Mucosa of rectum (tissue), 2 donors: ENCODE results near the gene CACUL1.
"Not testable (repeated sequence)": the region's sequence is repeated elsewhere in the genome, so short reads cannot be mapped to it uniquely, and the experiment has no call there.

ENCODE experiments used
- H3K27ac ChIP-seq, 2 donors: one replicate each; pipeline ENCODE4 v1.7.0; 2013; ENCODE audit warnings: inconsistent platforms in 2 of 2, low read depth in 2 of 2, low read length in 2 of 2
- H3K27me3 ChIP-seq, 2 donors: one replicate each; pipeline ENCODE4 v1.7.0; 2013; ENCODE audit warnings: low read length in 2 of 2; ENCODE audit not compliant: control insufficient read depth in 2 of 2, insufficient read depth in 2 of 2
- H3K36me3 ChIP-seq, 2 donors: one replicate each; pipeline ENCODE4 v1.7.0; 2013; ENCODE audit warnings: low read length in 2 of 2; ENCODE audit not compliant: control insufficient read depth in 2 of 2, insufficient read depth in 2 of 2
- H3K4me1 ChIP-seq, 2 donors: one replicate each; pipeline ENCODE4 v1.7.0; 2013; ENCODE audit warnings: low read length in 2 of 2, mild to moderate bottlenecking in 1 of 2; ENCODE audit not compliant: control insufficient read depth in 2 of 2, insufficient read depth in 2 of 2
- H3K4me3 ChIP-seq, 2 donors: one replicate each; pipeline ENCODE4 v1.7.0; 2013; ENCODE audit warnings: low read length in 2 of 2
- H3K9ac ChIP-seq, 2 donors: one replicate each; pipeline ENCODE4 v1.7.0; 2013; ENCODE audit warnings: low read length in 2 of 2, low read depth in 1 of 2, mild to moderate bottlenecking in 1 of 2
- H3K9me3 ChIP-seq, 2 donors: one replicate each; pipeline ENCODE4 v1.7.0; 2013; ENCODE audit warnings: low read length in 2 of 2; ENCODE audit not compliant: control insufficient read depth in 2 of 2
- donor health status: healthy.
- donor health status: Normal muscosa, but diverticular disease.

Gene CACUL1

GRCh38 chr10:118692872-118693271 lies 61.9 kb downstream of the CACUL1 start:
- H3K4me1 ChIP-seq, result no peaks in the 10 kb centered on the region
- H3K27me3 ChIP-seq, result no peaks in the 10 kb centered on the region
- no peak overlapping the region for H3K4me3 ChIP-seq
- no peaks in the 10 kb centered on the region for H3K9me3 ChIP-seq
- H3K9ac ChIP-seq, result no peak overlapping the region
- peaks cover 5 to 7% of the 10 kb centered on the region in 2 donors for H3K36me3 ChIP-seq
- no peak overlapping the region for H3K27ac ChIP-seq

DNA sequence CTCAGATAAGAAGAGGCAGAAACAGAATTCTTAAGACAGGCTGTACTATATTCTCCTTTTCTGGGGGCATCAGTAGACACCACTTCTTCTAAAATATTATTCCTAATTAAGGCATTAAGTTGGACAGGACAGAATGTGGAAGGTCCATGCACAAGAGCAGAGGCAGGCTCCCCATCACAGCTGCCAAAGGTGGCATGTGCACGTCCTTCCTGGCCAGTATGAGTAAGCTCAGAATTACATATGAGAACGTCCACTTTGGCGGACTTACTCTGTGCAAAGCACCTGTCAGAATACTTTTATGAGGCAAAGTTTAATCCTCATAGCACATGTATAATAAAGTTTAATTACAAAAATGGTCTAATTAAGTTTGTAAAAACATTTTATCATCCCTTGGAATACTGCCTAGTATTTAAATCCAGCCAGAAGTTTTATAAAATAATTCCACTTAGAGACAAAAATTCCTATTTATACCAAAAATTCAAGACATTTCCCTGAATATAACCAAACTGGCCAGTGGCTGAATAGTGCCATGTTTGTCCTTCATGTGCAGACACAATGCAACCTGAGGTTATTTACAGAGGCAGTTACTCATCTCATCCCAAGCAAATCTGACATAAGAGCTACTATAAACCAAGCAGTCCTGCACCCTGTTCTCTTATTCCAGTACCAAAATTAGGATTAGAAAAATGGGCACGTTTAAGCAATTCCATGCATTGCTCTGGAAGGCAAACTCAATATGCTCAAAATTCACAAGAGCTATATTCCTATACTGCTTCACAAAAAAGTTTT lies 65.5 kb downstream of the CACUL1 start:
- Histone ChIP-seq H3K4me1 (no peaks in the 10 kb centered on the region), H3K27me3 (no peaks in the 10 kb centered on the region), H3K27ac (no peak overlapping the region), H3K9ac (no peak overlapping the region), H3K36me3 (peaks cover 19 to 31% of the 10 kb centered on the region in 2 donors), H3K4me3 (no peak overlapping the region), H3K9me3 (no peaks in the 10 kb centered on the region)

- Histone ChIP-seq H3K27ac (no peak overlapping the region), H3K27me3 (no peaks in the 10 kb centered on the region), H3K4me3 (no peak overlapping the region), H3K4me1 (no peaks in the 10 kb centered on the region), H3K9ac (no peak overlapping the region), H3K36me3 (peaks cover 21 to 39% of the 10 kb centered on the region in 2 donors), H3K9me3 (no peaks in the 10 kb centered on the region)
Observed at GRCh38 chr10:118687472-118687871, 67.3 kb downstream of the CACUL1 start.

GRCh38 chr10:118682533-118682932 lies 72.2 kb downstream of the CACUL1 start:
- H3K36me3 ChIP-seq, result peaks cover 26 to 45% of the 10 kb centered on the region in 2 donors
- H3K27me3 ChIP-seq, result no peaks in the 10 kb centered on the region
- no peaks in the 10 kb centered on the region for H3K9me3 ChIP-seq
- no peak overlapping the region for H3K27ac ChIP-seq
- H3K4me1 ChIP-seq, result no peaks in the 10 kb centered on the region
- no peak overlapping the region for H3K4me3 ChIP-seq
- no peak overlapping the region for H3K9ac ChIP-seq

GRCh38 chr10:118680197-118680596 lies 74.6 kb downstream of the CACUL1 start:
- Histone ChIP-seq H3K4me1 (no peaks in the 10 kb centered on the region), H3K27ac (no peak overlapping the region), H3K36me3 (peaks cover 19 to 33% of the 10 kb centered on the region in 2 donors), H3K9me3 (no peaks in the 10 kb centered on the region), H3K27me3 (no peaks in the 10 kb centered on the region), H3K4me3 (no peak overlapping the region), H3K9ac (no peak overlapping the region)

DNA sequence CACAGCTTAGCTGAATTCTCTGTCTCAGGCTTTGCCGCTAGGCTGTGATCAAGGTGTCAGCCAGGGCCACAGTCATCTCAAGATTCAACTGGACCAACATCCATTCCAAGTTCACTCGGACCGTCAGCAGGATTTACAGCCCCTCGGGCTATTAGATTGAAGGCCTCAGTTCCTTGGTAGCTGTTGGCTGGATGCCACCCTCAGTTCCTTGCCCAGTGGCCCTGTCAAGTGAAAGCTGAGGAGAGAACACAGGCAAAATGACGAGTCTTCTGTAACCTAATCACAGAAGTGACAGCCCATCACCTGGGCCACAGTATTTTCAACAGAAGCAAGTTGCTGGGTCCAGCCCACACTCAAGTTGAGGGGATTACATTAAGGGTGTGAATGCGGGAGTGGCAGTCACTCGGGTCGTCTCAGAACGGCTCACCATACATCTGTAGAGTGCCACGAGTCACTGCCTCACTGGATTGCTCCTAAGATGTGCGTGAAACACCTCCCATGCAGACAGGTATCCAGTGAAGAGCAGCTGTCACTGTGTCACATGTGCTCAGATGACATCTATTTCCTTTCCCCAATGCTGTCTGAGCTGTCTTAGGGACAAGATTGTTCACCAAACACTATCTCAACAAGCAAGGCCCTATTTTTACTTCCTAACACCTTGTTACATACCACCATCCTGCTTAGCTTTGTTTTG lies 80.4 kb downstream of the CACUL1 start:
- H3K27me3 ChIP-seq, result no peaks in the 10 kb centered on the region
- H3K9ac ChIP-seq, result no peak overlapping the region
- no peak overlapping the region for H3K4me3 ChIP-seq
- no peaks in the 10 kb centered on the region for H3K9me3 ChIP-seq
- no peaks in the 10 kb centered on the region for H3K4me1 ChIP-seq
- no peak overlapping the region for H3K27ac ChIP-seq
- peaks cover 2 to 10% of the 10 kb centered on the region in 2 donors for H3K36me3 ChIP-seq

DNA sequence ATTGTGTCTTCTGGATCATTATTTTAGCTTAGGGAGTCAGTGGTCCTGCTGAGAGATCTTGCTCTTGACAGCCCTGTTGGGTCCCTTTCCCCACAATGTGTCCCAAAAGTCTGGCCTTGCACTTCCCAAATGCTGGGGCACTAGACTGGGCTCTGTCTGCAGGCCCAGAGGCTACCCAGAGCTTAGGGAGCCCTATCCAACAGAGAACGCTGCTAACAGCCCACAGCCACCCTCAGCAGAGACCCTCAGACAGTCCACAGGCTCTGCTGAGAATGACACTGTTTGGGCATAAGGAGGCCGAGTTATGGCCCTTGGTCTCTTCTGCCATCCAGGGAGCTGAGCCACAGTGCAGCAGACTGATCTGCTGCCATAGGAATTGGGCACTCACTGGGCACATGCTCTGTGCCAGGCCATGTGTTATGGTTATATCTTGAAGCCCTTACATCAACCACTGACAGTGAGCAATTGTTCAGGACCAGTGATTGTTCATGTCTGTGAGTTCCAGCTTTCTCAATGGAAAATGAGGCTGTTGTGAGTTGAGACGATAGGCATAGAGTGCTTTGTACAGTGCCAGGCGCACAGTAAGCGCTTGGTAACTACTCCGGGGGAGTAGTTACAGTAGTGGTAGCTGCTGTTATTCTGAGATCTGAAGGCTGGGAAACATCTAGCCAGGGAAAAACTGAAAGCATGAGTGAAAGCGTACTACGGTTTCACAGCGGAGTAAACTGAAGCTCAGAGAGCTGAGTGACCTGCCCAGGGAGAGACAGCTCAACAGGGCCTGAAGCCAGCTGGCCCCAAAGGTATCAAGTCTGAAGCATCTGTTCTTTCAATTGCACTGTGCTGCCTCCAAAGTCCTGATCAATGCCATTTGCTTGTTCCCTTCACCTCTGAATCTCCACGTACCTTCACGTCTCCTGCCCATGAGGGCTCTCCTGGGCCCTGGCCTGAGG lies 81.7 kb downstream of the CACUL1 start:
- no peaks in the 10 kb centered on the region for H3K9me3 ChIP-seq
- peaks cover 0 to 4% of the 10 kb centered on the region in 2 donors for H3K4me1 ChIP-seq
- H3K36me3 ChIP-seq, result peaks cover 2 to 8% of the 10 kb centered on the region in 2 donors
- no peak overlapping the region for H3K27ac ChIP-seq
- no peaks in the 10 kb centered on the region for H3K27me3 ChIP-seq
- H3K9ac ChIP-seq, result no peak overlapping the region
- H3K4me3 ChIP-seq, result no peak overlapping the region

- Histone ChIP-seq H3K4me1 (peaks cover 0 to 4% of the 10 kb centered on the region in 2 donors), H3K9me3 (no peaks in the 10 kb centered on the region), H3K9ac (no peak overlapping the region), H3K27ac (no peak overlapping the region), H3K4me3 (no peak overlapping the region), H3K27me3 (no peaks in the 10 kb centered on the region), H3K36me3 (peaks cover 2 to 8% of the 10 kb centered on the region in 2 donors)
Observed at GRCh38 chr10:118672153-118672552, 82.6 kb downstream of the CACUL1 start.

- not testable (repeated sequence) for H3K9me3 ChIP-seq, H3K9ac ChIP-seq, H3K27me3 ChIP-seq, H3K36me3 ChIP-seq, H3K4me3 ChIP-seq, H3K4me1 ChIP-seq, H3K27ac ChIP-seq
Observed at GRCh38 chr10:118671221-118671620, 83.5 kb downstream of the CACUL1 start.
